Raji (cell line): Measurements from ENCODE around the gene HAAO.

Experiments
- POLR2A ChIP-seq: IDR thresholded peaks from 2 replicates; pipeline ENCODE4 v1.6.1; 2011; ENCODE audit warnings: low read depth, low read length, control low read depth; ENCODE audit not compliant: insufficient read depth

Gene HAAO

GRCh38 chr2:42724886-42725285 lies 67.5 kb downstream of the HAAO start:
- TF ChIP-seq POLR2A, result no peak

GRCh38 chr2:42723465-42723864 lies 68.9 kb downstream of the HAAO start:
- TF ChIP-seq POLR2A, result no peak

- no peak for TF ChIP-seq POLR2A
Measured at GRCh38 chr2:42722320-42723190, 69.8 kb downstream of the HAAO start.

- no peak for TF ChIP-seq POLR2A
Measured at GRCh38 chr2:42721898-42722297, 70.5 kb downstream of the HAAO start.
